NOMO-1 (cell line): Measurements from ENCODE around the gene RYR3.
"Not testable (repeated sequence)": the region's sequence is repeated elsewhere in the genome, so short reads cannot be mapped to it uniquely, and the experiment has no call there.

ENCODE experiments used
- DNase-seq, 2 experiments: peaks; one replicate each; lab custom pipeline; 2025; ENCODE audit not compliant: unreplicated experiment in 2 of 2; lab: John Stamatoyannopoulos, UW

RYR3 gene

DNA sequence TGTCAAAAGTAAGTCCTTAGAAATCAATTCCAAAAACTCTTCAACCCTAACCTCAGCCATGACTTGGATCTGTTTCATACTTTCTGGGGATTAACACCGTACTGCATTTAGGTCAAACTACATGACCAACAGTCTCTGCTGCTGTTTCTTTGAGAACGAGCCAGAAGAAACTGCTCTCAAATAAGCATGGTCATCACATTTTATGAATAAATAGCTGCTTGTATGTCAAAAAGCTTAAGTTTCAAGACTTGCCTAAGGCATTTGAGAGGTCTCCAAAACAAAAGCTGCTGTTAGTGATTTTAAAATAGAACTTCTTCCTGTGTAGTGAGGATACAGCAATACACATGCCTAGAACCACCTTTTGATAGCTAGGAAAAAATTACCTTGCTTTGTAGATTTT lies 491.2 kb downstream of the RYR3 start:
- DNase-seq = no peak

DNA sequence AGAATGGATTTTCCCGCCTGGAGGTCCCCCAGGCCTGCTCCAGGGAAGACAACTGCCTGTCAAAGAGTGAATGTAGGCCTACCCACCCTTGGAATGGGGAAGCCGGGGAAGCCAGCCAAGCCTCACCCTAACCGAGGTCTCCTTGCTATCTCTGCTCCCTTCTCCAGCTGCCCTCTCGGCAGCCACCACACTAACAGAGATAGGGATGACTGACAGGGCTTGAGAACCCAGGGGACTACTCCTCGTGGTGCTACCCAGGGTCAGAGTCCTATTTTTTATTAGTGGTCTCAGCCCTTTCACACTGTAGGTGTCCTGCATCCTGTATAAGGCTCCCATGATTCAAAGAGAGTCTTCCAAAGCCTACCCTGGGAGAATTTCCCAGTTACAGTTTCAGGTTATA lies 496.9 kb downstream of the RYR3 start:
- DNase-seq = no peak

DNA sequence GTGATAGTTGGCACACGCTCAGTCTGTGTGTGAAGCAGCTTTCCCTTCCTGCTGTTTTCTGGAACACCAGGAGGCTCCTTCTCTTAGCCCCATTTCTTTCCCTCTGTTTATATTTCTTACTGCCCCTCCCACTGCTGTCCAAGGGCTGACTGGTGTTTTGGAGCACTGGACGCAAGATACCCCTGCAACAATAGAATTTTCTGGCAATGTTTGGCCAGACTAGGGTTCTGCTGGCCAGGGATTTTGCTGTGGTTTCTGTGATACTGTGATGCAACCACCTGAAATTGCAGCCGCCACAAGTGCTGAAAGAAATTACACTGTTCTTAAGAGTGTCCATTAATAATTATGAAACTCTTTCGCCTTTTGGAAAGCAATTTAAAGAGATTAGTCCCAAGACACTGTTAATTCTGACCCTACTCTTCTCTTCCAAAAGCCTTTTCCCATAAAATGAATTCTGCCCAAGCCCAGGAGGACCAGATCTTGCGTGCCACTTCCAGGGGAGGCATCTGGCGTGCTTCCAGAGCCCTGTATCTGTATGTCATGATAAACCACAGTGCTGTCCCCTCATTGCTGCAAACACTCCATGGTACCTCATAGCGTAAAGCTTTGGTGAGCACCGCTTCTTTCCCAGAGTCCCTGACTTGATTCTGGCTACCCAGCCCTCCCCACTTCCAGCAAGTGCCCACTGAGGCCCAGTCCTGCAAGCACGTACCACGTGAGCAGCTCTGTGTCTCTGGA lies 498.1 kb downstream of the RYR3 start:
- peak; percentile 46 to 48 for DNase-seq

DNA sequence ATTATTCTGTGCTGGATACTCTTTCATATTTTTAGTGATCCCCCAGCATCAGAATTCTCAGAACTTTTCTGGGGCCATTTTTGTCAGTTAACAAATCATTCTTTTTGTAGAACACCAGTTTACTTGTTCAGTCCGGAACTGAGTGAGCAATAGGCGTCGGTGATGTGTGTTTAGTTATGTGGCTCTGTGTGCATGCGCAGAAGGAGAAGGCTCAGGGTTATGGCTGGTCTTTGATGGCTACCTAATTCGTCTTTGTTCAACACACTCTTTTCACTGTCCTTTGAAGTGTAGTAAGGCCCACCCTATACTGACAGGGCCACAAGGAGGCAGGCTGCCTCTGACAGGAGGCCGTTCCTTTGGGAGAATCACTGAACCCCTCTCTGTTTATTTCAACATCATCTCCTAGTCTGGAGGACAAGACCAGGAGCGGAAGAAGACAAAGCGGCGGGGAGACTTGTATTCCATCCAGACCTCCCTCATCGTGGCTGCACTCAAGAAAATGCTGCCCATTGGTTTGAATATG lies 499.4 kb downstream of the RYR3 start:
- no peak for DNase-seq

DNA sequence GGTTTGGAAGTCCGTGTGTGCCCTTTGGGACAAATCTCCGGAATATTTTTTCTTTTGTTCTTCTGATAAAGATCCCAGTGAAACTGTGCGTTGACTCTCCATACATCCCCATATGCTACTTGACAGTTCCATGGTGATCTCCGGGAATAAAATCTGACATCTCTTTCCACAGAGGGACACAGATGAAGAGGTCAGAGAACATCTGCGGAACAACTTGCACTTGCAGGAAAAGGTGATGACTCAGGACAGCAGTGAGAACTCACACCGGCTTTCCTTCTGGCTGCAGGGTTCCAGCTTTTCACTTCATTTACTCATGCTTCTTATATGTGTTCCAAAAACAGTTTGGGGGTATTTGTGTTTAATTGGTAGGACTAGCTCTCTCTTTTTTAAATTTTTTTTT lies 500.0 kb downstream of the RYR3 start:
- DNase-seq = no peak

DNA sequence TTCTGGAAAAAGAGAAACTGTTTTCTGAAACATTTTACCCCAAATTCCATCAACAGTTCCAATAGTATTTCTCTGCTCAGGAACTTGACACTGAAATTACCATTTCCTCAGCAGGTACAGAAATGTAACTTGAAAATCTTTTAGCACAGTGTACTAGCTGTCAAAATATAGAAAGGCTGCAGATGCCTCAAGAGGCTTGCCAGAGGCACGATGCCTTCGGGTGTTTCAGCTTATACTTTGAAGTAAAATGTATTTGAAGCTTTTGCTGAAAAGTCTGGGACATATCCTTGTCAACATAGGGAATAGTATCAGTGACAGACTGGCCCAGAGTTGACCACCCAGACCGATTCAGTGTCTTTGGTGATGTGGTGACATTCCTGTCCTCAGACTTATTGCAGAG lies 503.1 kb downstream of the RYR3 start:
- DNase-seq = no peak

DNA sequence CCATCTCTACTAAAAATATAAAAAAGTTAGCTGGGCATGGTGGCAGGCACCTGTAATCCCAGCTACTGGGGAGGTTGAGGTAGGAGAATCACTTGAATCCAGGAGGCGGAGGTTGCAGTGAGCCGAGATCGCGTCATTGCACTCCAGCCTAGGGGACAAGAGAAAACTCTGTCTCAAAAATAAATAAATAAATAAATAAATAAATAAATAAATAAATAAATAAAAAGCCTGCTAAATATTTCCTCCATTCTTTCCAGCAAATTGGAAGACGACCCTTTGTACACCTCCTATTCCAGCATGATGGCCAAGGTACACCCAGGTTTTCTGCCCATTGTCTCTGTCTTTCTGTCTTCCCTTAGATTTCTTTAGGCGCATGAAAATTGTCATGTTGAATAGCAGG lies 508.7 kb downstream of the RYR3 start:
- DNase-seq = not testable (repeated sequence)

DNA sequence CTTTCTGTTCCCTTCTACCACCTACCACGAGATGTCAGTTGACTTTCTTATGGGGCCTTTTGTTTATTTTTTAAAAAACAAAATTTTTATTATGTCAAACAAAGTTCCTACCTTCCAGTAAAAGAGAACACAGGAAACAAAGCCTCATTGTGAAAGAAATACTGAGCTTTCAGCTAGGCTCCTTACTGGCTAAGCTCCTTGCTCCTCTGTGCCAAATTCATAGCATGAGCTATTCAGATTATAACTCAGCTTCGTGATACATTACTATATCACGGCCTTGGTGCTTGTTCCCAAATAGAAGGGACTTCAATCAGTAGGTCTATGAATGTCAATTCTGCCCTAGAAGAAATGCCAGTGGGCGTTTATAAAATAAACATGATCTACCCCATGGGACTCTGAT lies 511.7 kb downstream of the RYR3 start:
- DNase-seq = no peak

DNA sequence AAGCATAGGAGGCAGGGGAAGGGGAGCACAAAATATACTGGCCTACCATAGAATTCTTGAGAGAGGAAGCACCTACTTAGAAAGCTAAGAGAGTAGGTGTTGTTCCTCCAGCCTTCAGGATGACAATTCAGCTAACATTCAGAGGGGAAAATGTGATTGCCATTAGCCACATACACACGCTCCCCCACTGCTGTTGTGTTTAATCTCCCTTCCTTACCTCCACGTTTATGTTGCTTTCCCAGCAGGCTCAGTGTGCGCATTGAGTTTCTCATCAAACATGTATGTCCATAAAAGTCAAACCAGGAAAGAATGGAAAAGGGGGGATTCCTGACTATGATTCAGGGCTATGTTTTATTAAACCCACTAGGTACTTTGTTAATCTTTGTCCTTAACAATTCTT lies 512.4 kb downstream of the RYR3 start:
- no peak for DNase-seq

DNA sequence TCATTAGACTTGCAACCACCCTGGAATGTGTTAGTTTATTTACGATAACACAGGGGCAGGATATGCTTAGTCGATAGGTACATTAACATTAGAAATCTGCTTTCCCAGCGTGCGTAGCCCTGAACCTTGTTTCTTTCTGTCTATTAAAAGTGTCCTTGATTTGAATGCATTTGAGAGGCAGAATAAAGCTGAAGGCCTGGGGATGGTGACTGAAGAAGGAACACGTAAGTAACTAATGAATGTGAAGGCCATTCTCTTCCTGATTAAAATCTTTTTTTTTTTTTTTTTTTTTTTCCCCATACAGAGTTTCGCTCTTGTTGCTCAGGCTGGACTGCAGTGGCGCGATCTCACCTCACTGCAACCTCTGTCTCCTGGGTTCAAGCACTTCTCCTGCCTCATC lies 514.7 kb downstream of the RYR3 start:
- DNase-seq = no peak

DNA sequence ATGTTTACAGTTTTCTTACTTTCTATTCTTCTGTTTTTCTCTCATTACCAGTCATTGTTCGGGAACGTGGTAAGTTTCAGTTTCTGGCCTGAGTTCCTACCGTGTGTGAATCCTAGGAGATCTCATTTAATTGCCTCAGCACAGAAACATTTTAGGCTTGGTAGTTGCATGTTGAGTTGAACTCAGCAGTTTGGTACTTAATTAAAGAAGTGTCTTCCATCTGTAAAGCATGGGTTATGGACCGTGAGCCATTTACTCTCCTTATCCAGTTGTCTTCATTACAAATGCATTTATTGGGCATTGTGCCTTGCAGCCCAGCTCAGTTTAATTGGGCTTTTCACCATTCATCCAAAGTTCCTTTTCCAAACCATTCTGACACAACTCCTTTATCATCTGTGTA lies 515.4 kb downstream of the RYR3 start:
- DNase-seq = no peak

DNA sequence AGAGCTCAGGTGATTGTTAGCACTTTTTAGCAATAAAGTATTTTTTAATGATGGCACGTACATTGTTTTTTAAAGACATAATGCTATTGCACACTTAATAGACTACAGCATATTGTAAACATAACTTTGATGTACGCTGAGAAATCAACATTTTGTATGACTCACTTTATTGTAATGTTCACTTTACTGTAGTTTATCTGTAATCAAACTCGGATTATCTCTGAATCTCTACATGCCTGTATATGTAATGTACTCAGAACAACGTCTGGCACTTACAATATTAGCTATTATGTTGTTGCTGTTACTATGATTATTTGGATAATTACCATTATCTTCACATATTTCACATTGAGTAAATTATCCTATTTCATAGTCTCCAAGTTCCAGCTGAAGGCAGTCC lies 519.6 kb downstream of the RYR3 start:
- DNase-seq = no peak

DNA sequence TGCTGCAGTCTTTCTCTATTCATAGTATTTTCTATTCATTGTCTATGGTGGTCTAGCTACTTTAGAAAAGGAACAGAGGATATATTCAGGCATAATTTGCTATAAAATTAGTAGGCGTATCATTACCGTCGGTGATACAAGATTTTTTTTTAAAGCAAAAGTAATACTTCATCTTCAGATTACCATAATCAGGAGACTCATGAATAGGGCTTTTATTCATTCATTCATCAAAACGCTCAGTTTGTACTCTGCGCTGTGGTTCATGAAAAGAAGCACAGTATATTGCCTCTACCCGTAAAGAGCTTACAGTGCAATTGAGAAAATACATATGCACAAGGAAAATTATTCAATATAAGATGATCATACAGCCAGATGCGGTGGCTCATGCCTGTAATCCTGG lies 520.9 kb downstream of the RYR3 start:
- DNase-seq = no peak

DNA sequence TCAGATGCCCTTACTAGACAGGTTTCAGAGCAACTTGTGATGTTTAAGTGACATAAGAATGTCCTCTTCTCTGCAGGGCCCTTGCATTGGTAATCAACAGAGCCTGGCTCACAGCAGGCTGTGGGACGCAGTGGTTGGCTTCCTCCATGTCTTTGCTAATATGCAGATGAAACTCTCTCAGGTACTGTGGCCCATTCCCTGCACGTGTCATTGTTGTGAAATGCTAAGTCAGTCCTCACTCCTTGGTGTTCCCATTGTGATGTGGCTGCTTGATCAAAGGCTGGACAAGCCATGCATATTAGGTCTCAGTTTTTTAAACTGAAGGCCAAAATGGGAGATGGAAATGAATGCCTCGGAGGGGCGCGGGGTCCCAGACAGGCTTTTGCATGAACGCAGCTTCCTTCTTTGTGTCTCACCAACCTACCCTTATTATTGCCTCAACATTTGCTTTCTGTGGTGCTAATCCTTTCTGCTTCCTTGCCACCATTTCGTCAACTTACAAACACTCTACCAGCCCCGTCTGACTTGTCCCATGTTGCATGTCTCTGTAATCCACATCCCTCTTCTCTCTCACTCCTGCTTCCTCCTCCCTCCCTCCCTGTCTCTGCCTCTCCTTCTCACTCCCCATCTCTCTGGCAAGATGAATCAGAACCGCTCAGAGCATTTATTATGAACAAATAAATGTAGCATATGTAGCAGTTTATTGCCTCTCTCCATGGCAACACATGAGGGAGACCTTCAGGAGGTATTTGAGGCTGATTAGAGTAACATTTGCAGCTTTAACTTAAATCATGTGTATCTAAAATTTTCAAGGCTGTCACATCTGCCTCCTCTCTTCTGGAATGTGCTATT lies 524.4 kb downstream of the RYR3 start:
- no peak for DNase-seq

DNA sequence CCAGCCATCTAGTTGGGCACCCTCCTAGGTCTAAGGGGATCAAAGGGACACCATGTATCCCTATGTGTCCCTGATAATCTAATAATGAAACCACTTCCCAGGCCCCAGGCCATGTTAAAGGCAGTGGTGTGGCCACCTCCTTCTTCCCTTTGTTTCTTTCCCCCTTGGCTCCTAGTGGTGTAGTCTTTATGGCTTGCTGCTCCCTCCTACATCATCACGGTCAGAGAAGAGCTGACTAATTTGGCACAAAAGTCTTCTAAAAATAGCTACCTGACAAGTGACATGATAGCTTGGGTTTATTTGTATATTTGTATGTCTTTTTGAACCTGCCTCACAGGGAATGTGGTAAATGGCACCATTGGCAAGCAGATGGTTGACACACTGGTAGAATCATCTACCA lies 526.5 kb downstream of the RYR3 start:
- DNase-seq = no peak

DNA sequence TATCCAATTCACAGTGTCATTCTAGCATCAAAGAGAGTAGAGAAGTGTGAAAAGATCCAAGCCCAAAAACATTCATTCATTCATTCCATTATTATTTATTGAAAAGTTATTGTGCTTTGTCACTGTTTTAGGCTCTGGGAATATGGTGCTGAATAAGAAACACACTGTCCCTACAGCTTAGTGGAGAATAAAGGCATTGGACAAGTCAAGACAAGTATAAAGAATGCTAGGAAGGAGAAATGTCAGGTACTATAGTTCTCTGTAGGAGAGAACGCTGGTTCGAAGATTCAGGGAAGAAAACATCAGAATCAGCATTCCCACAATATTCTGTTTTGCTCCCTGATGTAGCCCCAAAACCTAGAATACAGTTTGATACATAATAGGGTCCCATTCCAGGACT lies 528.8 kb downstream of the RYR3 start:
- DNase-seq = no peak

DNA sequence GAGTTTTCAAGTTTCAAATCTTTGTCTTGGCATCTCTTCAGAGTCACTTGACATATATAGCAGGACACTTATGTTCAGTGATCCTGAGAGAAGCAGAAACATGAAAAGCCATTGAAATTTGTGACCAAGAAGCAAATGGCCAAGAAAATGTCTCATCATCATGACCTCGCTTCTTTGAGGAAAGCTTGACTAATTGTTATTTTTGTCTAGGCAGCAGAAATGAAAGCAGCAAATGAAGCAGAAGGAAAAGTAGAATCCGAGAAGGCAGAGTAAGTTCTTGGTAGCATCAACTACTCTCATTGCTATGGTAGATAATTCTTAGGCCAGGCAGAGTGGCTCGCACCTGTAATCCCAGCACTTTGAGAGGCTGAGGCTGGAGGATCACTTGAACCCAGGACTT lies 529.8 kb downstream of the RYR3 start:
- DNase-seq = no peak

DNA sequence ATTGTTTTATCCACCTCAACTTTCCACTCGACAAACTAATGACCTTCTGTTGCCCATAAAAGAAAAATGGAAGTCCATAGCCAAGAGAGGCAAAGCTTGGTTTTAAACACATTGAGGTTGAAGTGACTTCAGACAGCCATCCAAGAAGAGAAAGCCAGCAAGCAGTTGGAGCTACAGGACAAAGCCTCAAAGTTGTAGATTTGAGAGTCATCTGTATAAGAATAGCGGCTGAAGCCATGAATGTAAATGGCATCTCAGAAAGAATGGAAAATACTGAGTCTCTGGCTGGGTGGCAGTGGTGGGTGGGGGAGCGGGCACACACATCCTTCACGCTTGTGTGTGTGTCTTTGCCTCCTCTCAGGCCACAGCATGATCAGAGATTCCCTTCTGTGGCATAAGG lies 533.4 kb downstream of the RYR3 start:
- no peak for DNase-seq

DNA sequence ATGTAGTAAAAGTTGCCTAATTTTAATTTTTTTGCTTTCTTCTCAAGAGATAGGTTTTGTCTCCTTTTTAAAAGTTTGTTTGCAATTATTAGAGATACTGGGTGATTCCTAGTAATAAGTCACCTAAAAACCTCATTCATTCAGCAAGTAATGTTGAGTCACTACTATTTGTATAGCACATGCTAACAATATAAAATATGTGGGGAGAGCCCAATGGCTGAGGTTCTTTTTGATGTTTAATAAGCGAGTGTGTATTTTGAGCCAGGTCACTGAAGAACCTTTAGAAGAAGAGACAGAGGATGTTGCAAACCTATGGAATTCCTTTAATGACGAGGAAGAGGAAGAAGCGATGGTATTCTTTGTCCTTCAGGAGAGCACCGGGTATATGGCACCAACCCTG lies 533.8 kb downstream of the RYR3 start:
- no peak for DNase-seq

DNA sequence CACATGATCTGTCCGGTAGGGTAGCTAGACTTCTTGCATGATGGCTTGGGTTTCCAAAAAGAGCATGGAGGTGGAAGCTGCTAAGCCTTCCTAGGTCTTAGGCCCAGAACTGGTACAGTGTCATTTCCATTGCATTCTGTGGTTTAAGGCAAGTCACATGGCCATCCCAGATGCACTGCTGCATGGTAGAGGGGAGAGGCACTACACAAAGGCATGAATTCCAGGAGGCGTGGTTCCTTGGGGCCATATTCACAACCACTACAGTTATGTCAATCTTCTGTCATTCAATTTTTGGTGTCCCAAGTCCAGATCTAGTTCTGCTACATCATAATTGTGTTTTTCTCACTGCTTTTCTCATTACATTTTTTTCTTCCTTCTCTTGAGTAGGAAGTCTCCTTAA lies 535.4 kb downstream of the RYR3 start:
- no peak for DNase-seq

DNA sequence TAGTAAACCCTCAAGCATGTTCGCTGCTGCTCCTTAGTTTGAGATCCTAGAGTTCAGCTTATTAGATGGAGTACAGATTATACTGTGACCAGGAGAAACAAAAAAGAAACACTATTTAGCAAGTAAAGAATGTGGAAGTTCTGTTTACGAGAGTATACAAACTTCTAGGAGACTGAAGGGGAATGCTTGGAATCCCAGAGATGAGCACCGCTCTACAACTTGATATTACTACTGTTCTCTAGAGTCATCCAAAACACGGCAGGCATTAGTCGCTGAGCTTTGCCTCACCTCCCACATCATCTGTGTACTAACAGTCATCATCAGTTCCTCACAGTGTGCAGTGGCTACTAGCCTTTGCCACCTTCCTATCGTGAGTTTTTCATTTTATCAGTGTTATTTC lies 536.1 kb downstream of the RYR3 start:
- DNase-seq = no peak

DNA sequence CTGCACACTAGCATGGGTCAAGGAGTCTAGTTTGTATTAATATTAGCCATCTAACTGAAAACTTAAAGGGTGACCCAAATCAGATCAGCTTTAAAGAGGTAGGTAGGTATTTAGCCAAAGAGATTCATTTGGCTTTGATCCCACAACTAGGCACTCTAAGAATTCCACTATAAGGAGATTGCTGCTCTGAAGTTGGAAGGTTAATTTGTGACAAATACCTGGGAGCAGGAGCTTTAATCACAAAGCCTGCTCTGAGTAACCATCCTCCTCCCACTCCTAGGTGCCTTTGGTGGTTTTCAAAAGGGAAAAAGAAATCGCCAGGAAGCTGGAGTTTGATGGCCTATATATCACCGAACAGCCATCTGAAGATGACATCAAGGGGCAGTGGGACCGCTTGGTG lies 537.2 kb downstream of the RYR3 start:
- DNase-seq = no peak
